Measurements from ENCODE around the gene FMN1.
"Not testable (repeated sequence)": the region's sequence is repeated elsewhere in the genome, so short reads cannot be mapped to it uniquely, and the experiment has no call there.

The FMN1 gene

DNA sequence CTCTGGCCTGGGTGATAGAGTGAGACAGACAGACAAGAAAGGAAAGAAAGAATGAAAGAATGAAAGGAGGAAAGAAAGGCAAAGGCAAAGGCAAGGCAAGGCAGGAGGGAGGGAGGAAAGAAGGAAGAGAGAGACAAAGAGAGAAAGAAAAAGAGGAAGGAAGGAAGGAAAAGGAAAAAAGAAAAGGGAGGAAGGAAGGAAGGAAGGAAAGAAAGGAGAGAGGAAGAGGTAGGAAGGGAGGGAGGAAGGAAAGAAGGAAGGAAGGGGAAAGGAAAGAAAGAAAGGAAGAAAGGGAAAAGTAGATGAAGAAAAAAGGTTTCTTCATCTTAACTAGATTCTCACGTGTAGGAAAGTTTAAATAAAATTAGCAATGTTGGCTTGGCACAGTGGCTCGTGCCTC lies 334.5 kb downstream of the FMN1 start:
- DNase-seq (ENCODE audit: low read depth in 2 of 2): no peak

GRCh38 chr15:32859251-32859650 lies 335.3 kb downstream of the FMN1 start:
- no peak for DNase-seq (ENCODE audit: low read depth in 2 of 2)

DNA sequence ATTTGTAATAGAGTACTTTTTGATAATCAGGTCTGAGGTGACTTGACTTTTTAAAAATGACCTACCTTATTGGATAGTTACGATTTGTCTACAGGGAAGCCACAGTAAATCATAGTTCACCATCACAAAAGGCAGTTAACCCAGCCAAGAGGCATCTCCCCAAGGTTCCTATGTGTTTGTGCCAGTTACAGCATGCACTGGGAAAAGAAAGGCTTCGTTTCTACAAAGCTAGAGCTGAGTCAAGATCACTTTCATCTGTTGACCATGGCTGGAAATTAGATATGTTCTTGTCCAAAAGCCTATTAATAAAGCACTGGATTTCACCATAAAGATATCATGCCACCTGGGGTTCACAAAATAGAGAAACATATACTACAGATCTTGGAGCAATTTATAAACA lies 336.8 kb downstream of the FMN1 start:
- no peak for DNase-seq (ENCODE audit: low read depth in 2 of 2)

GRCh38 chr15:32856753-32857152 lies 337.8 kb downstream of the FMN1 start:
- no peak for DNase-seq (ENCODE audit: low read depth in 2 of 2)

GRCh38 chr15:32855942-32856341 lies 338.6 kb downstream of the FMN1 start:
- no peak for DNase-seq (ENCODE audit: low read depth in 2 of 2)

DNA sequence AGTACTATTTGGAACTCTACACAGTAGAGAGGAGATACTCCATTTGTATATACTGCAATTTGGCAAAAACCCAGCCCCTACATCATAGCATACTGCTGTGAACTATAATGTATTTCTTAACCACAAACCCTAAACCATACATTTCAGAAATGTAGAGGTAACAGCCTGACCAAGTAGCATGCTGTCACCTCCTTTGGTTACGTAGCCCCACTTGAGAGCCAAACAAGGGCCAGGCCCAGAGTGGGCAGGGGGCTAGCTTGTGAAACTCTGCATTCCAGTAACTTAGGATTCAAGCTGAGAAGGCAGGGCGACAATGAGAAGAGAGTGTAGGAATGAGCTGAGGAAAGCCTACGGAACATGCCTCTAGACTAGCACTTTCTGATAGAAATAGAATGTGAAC lies 340.9 kb downstream of the FMN1 start:
- DNase-seq (ENCODE audit: low read depth in 2 of 2): no peak

- no peak for DNase-seq (ENCODE audit: low read depth in 2 of 2)
Measured at GRCh38 chr15:32852771-32853170, 341.7 kb downstream of the FMN1 start.

GRCh38 chr15:32852017-32852416 lies 342.5 kb downstream of the FMN1 start:
- DNase-seq (ENCODE audit: low read depth in 2 of 2): no peak

- DNase-seq (ENCODE audit: low read depth in 2 of 2): no peak
Measured at GRCh38 chr15:32851572-32851971, 342.9 kb downstream of the FMN1 start.

DNA sequence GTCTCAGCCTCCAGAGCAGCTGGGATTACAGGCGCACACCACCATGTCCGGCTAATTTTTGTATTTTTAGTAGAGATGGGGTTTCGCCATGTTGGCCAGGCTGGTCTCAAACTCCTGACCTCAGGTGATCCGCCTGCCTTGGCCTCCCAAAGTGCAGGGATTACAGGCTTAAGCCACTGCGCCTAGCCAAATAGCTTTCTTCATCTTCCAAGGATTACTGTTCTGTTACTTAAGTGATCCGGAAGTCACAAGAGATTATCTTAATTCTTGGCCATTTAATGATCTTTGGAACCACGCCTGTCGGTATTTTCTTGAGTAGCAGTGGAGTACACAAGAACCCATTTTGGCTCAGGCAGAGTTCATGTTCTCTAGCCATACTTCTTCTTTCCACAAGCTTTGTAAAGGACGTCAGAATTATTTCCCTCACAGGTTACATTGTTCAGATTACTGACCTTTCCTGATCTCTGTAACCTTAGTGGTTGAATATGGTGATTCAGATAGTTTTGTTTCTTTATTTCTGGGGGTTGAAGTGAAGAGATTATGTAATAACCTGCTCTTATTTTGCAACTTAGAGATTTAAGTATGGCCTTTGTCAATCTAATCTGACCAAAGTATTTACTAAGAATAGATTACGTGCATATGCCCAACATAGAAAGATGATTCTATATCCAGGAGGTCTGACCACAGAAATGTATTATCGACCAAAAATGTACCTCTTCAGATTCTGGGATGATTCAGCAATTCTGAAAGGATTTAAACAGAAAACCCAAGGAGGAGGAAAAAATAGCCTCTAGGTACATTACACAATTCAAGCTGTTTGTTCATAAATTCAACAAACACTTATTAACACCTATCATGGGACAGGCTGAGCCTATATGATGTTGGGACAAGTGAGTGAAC lies 344.5 kb downstream of the FMN1 start:
- no peak for DNase-seq (ENCODE audit: low read depth in 2 of 2)

DNA sequence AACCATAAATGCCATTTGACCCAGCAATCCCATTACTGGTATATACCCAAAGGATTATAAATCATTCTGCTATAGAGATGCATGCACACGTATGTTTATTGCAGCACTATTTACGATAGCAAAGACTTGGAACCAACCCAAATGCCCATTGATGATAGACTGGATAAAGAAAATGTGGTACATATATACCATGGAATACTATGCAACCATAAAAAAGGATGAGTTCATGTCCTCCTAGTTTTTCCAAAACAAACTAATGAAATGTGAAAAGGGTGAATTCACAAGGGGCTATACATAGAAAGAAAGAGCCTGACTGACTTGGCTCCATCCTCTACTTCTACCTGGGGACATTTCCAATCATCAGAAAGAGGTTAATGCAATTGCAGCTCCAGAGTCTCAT lies 347.8 kb downstream of the FMN1 start:
- not testable (repeated sequence) for DNase-seq (ENCODE audit: low read depth in 2 of 2)

GRCh38 chr15:32844118-32844711 lies 350.3 kb downstream of the FMN1 start:
- DNase-seq (ENCODE audit: low read depth in 2 of 2): no peak

- DNase-seq (ENCODE audit: low read depth in 2 of 2): no peak
Measured at GRCh38 chr15:32843219-32843815, 351.2 kb downstream of the FMN1 start.

GRCh38 chr15:32842081-32842480 lies 352.4 kb downstream of the FMN1 start:
- DNase-seq (ENCODE audit: low read depth in 2 of 2): no peak

DNA sequence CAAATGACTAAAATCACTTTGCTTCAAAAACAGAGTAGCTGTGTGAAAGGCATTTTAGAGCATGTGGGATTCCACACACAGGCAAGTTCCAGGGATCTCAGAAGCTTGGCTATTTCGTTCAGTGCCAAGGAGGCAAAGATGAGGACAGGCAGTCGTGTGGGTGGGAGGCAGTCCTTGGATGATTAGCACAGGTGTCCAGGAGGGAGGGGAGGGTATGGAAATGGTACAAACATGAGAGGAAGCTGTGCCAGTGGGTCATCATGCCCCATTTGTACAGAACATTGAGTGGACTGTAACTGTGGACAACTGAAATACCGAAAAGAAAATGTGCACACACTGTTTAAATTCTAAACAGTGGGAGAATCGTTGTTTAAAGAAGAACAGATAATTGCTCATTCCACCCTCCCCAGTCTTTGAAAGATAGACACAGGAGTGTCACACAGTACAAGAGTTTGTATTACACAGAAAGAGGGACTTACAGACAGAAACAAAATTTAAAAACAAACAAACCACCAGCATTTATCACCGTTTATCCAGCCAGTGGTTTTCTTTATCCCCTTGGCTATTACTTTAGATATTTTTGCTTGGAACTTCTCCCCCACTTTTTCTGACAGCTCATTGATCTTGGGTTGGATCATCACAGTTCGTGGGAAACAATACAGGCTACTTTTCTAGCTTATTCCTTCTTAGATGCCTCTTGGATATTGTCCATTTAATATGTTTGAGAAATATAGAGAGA lies 353.8 kb downstream of the FMN1 start:
- DNase-seq (ENCODE audit: low read depth in 2 of 2): no peak

GRCh38 chr15:32838820-32839219 lies 355.7 kb downstream of the FMN1 start:
- DNase-seq (ENCODE audit: low read depth in 2 of 2): no peak

DNA sequence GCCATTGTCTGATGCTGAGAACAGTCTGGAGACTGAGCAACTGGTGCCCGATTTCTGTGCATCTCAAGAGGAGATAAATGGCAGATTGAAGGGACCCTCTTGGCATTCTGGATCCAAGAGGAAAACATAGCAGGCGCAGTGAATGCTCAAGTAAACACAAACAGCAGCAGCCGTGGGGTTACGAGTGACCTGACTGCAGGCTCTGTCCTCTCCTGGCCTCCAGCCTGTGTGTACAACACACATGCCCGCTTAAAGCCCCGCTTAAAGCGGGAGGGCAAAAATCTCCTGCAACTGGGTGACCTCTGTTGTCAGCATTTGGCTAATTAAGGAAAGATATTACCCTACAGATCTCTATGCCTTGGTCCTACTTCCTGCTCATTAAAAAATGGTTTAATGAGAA lies 356.2 kb downstream of the FMN1 start:
- no peak for DNase-seq (ENCODE audit: low read depth in 2 of 2)

GRCh38 chr15:32837935-32838334 lies 356.6 kb downstream of the FMN1 start:
- no peak for DNase-seq (ENCODE audit: low read depth in 2 of 2)

- DNase-seq (ENCODE audit: low read depth in 2 of 2): no peak
Measured at GRCh38 chr15:32834156-32834555, 360.4 kb downstream of the FMN1 start.

DNA sequence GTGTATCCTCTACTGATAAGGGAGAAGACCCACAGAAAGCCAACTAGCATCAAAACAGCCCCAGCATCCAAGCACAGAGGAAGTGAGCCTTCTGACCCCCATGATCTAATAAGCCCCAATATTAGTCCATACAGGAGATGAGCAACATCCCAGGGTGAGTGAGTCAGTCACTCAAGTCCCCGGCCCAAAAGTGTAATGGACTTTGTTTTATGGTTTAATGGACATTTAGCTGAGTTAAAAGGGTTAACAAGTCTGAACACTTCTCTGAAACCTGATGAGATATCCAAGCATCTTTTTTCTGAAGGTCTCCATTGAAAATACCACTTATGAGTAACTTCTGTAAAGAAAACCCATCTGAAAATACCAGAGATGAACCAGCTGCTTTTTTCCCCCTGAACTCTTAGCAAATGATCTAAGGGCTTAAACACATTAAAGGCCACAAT lies 361.1 kb downstream of the FMN1 start:
- no peak for DNase-seq (ENCODE audit: low read depth in 2 of 2)

- DNase-seq (ENCODE audit: low read depth in 2 of 2): no peak
Measured at GRCh38 chr15:32831485-32831884, 363.0 kb downstream of the FMN1 start.

GRCh38 chr15:32830241-32830640 lies 364.3 kb downstream of the FMN1 start:
- no peak for DNase-seq (ENCODE audit: low read depth in 2 of 2)
